ENCODE data around the gene FBH1.
"Not testable (repeated sequence)": the region's sequence is repeated elsewhere in the genome, so short reads cannot be mapped to it uniquely, and the experiment has no call there.

FBH1 gene

DNA sequence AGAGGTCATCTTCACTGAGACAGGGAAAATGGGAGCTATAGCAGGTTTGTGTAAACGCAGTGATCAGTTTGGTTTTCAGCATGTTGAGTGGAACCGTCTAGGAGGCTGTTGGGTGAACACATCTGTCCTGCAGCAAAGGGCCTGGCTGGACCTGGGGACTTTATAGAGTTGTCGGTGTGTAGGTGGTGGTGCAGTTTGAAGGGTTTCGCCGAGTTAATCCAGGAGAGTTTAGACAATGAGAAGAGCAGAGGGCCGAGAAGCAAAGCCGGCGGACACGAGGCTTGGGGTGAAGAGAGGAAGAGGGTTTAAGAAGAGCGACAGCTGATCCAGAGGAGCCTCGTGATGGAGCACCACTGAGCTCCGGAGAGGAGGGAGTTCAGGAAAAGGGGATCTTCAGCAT, 48.2 kb downstream of the FBH1 start:
- no peak for DNase-seq (ENCODE audit: extremely low read depth in 1 of 2, low read depth in 1 of 2)

DNA sequence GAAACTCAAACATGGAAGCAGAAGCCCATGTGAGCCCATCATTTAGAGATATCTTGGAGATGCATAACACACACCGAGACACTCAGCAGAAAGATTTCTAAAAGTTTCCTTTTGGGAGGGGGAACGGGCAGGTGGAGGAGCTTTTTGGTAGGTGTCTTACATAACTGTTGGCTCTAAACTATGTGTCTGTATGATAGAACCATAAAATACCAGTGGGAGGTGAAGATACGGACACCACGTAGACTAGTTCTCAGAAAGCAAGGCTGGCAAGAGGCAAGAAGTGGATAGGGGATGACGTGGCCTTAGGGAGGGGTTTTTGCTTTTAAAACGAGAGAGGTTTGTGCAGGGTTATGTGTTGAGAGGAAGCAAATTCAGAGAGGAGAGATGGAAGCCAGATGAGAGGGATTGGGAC, 50.8 kb downstream of the FBH1 start:
- DNase-seq (ENCODE audit: extremely low read depth in 1 of 2, low read depth in 1 of 2): no peak

DNA sequence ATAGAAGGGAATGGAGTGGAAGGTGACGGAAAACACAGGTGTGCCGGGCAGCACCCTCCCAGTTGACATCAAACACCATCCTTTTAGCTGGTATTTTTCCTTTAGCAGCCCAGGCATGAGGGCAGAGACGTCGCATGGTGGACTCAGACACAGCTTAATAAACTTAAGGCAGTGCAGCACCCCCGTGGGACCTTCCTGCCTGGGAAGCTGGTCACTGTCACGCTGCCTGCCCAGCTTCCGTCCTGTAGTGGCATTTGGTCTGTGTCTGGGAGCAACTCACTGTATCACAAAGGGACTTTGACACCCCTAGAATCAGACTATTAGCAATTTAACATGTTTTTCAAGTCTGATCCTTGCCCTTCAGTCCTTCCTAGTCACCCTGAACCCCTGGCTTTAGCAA, 51.5 kb downstream of the FBH1 start:
- no peak for DNase-seq (ENCODE audit: extremely low read depth in 1 of 2, low read depth in 1 of 2)

DNA sequence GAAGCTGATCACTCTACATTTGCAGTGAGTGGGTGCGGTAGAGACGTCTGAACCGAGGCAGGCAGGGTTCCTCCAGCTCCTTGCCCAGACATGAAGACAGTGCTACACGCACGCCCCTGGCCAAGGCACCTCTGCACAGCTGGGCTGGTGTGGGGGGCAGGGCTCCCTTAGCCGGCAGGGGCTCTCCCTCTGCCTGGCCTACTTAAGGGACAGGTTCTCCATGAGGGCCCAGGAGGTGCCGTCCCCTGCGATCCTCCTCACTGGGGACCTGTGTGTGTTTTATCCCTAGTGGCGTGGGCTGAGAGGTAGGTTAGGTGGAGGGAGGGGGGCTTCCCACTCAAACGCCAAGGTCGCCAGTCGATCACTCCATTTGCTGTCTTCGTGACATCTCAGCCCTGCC, 52.0 kb downstream of the FBH1 start:
- no peak for DNase-seq (ENCODE audit: extremely low read depth in 1 of 2, low read depth in 1 of 2)

DNA sequence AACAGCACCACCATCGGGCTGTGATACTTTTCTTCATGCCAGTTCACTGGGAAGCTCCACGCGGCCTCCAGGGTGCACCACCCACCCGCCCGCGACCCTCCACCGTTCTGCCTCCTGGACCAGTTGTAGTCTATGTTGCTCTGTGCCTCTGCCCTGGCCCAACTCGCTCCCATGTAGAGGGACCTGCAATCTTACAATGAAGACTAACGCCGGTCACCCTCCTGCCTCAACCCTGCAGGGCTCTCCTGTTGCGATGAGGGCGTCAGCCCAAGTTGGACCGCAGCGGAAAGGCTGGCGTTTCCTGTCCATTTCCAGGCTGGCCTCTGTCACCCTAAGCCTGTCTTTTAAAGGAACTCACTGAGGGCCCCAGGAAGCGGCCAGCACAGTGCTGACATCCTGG, 52.4 kb downstream of the FBH1 start:
- no peak for DNase-seq (ENCODE audit: extremely low read depth in 1 of 2, low read depth in 1 of 2)

DNA sequence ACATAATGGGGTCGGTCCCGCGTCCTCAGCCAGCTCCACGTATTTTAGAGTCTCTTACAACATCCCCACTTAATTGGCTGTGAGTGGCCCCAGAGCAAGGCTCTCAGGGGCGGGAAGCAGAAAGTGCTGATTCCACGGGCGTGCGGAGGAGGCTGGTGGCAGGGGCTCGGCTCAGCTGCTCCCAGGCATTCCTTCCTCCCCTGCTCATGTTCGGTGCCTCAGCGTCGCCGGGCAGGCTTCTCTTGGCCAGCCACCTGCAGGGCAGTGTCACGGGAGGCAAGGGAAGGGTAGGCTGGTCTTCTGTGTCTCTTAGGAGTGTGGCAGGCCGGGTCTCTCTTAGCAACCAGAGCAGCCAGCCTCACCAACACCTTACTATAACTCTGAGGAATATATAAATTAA, 53.5 kb downstream of the FBH1 start:
- DNase-seq (ENCODE audit: extremely low read depth in 1 of 2, low read depth in 1 of 2): no peak

DNA sequence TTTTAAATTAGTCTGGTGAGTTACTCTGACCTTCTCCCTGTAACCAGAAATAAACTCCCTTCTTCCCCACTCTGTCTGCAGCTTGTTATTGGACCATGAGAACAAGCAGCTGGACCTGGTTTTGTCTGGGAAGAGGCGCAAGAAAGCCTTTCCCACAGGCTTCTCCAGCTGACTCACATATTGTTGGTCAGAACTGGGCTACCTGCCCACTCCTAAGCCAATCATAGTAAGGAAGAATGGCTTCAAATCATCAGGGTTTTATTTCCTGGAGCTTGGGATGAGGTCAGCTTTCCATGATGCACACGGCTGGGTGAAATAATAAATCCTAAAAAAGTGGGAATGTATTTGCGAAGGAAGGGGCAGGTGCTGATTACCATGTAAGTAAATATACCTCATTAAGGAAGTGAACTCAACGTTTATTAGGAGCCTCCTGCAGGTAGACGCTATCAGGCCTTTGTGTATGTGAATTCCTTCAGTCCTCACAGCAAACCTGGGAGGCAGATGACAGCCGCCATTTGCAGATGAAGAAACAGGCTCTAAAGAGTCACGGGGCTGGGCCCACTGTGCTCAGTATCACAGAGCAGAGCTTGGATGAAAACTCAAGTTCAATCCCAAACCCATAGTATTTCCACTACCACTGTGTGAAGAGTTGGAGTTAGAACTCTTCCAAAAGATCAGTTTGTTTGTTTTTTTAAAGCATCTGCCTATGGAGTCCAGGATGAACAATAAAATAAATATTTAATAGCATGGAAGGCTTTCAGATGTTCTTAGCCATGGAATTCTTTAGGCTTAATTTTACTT, 54.5 kb downstream of the FBH1 start:
- DNase-seq (ENCODE audit: extremely low read depth in 1 of 2, low read depth in 1 of 2): no peak

DNA sequence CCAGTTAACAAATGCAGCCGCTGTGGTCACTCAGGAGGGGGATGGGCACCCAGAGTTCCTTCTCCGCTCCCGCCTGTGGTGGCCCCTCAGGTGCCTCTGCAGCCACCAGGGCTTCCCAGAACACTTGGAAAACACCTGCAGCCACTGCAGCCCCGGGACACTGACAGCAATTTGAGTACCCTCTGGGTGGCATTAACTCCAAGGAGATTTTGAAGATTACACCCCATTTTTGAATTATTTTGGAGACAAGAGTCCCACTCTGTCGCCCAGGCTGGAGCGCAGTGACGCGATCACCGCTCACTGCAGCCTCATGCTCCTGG, 55.1 kb downstream of the FBH1 start:
- DNase-seq (ENCODE audit: extremely low read depth in 1 of 2, low read depth in 1 of 2): no peak

DNA sequence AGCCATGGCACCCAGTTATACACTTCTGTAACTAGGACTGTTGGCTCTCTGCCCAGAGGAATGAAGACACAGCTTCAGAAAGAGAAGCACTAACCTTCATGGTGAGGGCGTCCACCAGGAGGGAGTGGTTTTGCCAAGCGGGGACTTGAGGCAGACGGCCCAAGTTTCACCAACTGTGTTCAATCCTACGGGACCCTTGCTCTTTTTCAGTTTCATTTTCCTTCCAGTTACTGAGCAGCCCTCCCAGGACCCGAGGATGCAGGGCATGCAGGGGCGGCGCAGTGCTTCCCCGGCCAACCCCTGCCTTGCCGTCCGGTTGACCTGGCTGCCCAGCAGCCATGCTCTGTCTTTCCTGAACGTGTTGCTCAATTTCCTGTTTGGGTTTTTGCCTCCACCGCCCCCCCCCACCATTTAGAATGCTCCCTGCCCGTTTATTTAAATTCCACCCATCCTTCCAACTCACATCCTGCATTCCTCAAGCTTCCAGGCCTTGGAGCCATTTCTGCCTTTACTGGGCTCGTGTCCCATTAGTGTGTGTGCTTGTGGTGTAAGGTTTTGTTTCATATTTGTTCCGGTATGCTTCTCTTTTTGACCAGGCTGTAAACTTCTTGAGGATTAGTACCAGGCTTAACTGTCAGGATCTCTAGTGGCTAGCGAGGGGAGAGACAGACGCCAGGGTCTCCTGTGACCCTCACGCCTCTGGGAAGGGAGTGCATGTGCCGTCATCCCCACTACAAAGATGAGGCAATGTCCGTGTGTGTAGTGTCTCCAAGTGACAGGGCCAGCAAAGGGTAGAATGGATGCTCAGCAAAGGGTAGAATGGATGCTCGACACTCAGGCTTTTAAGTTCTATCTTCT, 55.7 kb downstream of the FBH1 start:
- no peak for DNase-seq (ENCODE audit: extremely low read depth in 1 of 2, low read depth in 1 of 2)

DNA sequence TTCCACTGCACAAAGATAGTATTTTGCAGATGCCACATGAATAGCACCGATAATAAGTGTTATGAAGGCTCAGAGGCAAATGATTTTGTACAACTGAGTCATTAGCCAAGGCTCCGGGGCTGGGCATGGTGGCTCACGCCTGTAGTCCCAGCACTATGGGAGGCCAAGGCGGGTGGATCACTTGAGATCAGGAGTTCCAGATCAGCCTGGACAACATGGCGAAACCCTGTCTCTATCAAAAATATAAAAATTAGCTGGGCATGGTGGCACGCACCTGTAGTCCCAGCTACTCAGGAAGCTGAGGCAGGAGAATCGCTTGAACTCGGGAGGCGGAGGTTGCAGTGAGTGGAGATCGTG, 56.4 kb downstream of the FBH1 start:
- not testable (repeated sequence) for DNase-seq (ENCODE audit: extremely low read depth in 1 of 2, low read depth in 1 of 2)

DNA sequence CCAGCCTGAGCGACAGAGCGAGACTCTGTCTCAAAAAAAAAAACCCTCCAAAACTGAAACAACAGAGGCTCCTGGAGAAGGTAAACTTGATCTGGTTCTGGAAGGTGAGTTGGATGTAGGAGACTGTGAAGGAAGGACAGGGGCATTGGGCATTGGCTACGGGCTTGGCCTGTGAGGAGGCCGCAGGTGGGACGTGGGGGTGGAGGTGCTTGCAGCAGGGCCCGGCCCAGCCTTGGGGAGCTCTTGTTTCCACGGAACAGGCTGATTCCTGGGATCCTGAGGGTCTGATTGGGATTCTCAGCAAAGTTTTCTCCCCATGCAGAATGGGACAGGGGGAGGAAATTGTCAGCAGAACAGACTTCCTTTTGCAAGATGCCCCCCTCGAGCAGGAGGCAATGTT, 56.7 kb downstream of the FBH1 start:
- no peak for DNase-seq (ENCODE audit: extremely low read depth in 1 of 2, low read depth in 1 of 2)

DNA sequence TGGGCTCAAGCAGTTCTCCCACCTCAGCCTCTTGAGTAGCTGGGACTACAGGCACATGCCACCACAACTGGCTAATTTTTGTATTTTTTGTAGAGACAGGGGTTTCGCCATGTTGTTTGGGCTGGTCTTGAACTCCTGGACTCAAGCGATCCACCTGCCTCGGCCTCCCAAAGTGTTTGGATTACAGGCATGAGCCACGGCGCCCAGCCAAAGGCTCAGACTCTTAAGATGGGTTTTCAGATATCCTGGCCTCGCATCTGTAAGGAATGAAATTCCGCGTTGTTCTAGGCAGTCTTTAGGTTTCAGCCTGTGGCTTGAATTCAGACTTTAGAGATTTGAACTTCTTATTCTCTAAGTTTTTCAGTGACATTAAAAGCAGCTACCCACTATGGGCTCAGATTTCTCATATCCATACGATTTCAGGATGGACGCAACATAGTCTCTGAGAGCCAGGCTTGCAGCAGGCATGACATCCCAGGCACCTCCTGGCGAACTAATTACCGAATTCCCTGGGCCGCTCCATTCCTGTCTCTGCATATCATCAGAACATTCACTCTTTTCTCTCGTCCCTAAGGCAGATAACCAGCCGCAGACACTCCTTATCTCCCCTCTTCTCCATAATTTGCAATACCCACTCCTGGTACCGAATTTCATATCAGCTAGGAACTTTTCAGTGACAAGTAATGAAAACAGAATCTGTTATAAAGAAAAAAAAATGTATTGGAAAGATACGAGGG, 57.6 kb downstream of the FBH1 start:
- no peak for DNase-seq (ENCODE audit: extremely low read depth in 1 of 2, low read depth in 1 of 2)

DNA sequence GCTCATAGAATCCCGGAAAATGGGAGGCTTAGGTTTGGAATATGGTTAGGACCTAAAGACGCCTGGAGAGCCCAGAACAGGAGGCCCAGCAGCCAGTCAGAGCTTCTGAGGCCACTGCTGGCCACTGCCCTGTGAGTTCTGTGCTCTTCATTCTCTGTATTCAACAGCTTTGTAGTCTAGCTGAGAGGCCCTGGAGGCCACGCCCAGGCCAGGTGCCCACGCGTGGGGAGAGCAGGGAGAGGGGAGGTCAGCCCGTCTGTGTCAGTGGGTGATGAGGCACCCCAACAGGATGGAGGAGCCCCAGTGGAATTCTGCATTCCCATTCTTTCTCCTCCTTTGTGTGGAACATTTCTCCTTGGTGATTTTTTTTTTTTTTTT, 58.2 kb downstream of the FBH1 start:
- no peak for DNase-seq (ENCODE audit: extremely low read depth in 1 of 2, low read depth in 1 of 2)

DNA sequence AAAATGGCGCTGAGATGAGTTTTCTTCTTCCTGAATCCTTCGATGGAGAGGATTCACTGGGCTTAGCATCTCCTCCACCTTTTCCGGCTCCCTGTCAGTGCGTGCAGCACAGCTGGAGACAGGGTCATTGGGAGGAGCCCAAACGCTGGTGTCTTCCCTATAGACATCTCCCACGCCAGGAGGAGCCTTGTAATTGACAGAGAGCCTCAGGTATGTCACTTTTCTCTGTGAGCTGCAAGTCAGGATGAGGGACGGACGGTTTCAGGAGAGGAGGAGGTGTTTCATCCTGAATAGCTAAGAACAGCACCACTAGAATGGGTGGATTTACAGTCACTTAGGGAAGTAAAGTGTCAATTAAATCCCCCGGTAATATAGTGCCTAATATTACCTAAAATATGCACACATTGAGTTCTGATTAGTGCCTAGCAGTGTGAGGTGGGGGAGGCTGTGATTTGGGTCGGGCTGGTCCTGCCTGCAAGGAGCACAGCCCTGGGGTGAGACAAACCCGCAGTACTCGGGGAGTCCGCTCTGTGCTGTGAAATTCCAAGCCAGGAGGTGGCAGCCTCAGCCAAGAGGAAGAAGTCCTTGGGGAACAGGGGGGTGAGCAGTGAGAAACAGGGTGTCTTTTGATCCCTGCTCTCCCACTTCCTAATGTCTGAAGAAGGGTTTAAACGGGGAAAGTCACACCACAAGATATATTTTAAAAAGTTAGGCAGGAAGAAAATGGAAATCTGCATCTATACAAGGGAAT, 59.1 kb downstream of the FBH1 start:
- DNase-seq (ENCODE audit: extremely low read depth in 1 of 2, low read depth in 1 of 2): no peak

DNA sequence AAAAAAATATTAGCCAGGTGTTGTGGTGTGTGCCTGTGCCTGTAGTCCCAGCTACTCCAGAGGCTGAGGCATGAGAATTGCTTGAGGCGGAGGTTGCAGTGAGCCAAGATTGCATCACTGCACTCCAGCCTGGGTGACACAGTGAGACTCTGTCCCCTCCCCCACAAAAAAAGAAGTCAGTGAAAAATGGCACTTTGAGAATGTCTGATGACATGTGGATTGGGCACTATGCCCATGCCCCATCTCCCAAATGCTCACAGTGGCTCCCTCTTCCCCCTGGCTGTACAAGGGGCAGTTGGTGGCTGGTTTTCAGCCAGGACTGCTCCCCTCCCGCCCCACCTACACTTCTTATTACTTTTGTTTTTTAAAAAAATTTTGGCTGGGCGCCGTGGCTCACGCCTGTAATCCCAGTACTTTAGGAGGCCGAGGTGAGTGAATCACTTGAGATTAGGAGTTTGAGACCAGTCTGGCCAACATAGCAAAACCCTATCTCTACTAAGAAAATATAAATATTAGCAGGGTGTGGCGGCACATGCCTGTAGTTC, 61.2 kb downstream of the FBH1 start:
- DNase-seq (ENCODE audit: extremely low read depth in 1 of 2, low read depth in 1 of 2): no peak

DNA sequence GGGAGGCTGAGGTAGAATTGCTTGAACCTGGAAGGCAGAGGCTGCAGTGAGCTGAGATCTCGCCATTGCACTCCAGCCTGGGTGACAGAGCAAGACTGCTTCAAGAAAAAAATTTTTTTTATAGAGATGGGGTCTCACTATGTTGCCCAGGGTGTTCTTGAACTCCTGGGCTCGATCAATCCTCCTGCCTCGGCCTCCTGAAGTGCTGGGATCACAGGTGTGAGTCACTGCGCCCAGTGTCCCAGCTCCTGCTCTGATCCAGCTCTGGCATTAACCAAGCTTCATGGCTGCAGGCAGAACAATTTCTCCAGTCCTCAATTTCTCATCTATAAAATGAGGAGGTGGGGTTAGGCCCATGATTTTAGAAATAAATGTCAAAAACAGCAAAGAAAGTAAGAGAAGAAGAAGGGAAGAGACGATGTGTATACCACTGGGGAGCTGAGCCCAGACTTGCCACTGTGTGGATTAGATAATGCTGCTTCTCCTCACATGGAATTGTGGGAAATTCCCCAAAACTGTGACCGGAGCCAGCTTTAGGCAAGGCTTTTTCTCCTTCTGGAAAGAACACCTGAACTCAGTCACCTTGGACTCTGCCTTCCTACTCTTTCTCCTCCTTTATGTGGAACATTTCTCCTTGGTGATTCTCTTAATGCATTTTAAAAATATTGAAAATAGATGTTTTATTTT, 61.8 kb downstream of the FBH1 start:
- DNase-seq (ENCODE audit: extremely low read depth in 1 of 2, low read depth in 1 of 2): no peak

DNA sequence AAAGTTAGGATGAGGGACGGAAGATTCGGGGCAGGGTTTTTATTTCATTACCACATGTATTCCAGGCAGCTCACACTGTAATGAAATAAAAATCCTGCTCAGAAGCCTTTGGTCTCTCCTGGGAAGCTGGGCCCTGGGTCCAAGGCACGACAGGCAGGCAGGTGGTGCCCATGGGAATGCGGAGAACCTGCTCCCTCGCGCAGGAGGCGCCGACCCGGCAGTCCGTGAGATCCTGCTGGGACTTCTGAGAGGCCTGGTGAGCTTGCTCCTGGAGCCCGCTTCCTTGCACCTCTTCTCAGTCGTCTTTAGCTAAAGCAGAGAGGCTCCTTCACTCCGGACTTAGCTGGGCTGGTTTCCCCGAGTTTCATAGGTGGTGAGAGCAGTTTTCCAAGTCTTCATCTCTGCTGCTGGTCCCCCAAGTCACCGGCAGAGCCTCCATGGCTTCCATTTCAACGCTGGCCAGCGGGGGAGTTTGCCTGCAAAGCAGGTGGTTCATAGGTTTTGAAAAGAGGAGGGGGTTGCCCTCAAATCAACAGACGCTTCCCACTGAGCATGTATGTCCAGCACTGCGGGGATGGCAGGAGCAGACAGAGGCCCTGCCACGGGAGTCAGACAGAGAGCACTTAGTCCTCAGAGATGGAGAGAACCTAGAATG, 62.8 kb downstream of the FBH1 start:
- no peak for DNase-seq (ENCODE audit: extremely low read depth in 1 of 2, low read depth in 1 of 2)

DNA sequence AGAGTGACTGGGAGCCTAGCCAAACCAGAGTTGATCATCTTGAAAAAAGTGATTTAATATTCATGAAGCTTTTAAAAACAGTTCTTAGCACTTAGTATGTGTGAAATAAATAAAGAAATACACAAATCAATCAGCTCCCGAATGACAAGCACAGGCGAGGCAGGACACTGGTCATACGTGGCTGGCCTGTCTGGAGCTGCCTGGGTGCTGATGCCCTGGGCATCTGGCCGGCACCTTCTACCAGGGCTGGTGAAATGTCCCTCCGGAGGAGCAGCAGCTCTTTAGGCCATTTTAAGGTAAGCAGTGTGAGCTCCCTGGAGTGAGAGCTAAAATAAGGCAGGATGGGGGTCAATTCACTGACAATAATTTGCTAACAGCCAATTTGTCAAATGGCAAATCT, 63.6 kb downstream of the FBH1 start:
- no peak for DNase-seq (ENCODE audit: extremely low read depth in 1 of 2, low read depth in 1 of 2)

DNA sequence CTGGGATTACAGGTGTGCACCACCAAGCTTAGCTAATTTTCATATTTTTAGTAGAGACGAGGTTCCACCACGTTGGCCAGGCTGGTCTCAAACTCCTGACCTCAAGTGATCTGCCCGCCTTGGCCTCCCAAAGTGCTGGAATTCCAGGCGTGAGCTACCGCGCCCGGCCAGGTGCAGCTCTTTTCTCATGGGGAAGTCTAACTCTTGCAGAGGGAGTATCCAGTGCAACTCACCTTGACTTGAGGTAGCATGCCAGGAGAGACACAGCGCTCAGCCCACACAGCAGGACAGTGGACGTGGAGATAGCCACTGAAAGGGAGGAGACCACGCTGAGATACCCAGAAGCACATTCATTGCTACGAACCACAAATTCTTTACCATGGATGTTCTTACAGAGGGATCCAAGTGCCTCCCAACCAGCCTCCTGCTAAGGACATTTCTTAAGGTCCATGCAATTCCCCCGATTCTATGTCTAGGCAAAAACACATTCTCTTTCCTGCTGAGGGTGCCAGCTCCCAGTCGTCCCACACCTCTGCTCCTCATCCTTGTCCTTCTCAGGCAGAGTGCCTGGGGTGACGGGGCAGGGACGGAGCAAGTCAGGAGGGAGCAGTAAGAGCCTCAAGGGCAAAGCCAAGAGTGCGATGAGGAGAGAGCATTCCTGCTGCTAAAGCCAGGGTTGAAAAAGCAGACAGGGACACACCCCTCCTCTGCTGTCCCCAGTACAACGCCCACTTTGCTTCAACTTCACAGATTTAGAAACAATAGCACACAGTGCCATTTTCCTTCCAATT, 66.3 kb downstream of the FBH1 start:
- no peak for DNase-seq (ENCODE audit: extremely low read depth in 1 of 2, low read depth in 1 of 2)
